ENCODE measurements around the gene SLC25A4. TPM values are rescaled to one million over a fixed set of nuclear protein-coding genes. Genes with fewer than 3 reads are reported as not detected.
"Not testable (repeated sequence)": the region's sequence is repeated elsewhere in the genome, so short reads cannot be mapped to it uniquely, and the experiment has no call there.

The SLC25A4 gene
- total RNA-seq, 2 donors from 2014 or later = 35.0 to 44.6 TPM

DNA sequence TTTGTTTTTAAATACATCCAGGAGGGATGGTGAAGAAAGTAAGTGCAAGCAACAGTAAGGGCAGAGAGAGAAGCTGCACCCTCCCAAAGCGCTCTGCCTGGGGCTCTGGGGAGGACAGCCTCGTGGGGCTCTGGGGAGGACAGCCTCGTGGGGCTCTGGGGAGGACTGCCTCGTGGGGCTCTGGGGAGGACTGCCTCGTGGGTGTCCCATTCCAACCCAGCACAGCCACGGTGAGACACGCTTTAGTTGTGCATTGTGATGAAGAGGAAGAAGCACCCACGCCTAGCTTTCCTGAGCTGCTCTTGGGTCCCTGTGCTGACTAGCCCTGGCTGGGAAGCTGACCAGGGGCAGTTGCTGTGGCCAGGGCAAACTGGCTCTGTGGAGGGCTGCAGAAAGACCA lies 43.1 kb upstream of the SLC25A4 start:
- intact Hi-C loops (cut with DNase I) = loop anchor here (5.0 kb wide), 1 partner anchor 58 kb away; no protein-coding TSS in a partner anchor
- no peak overlapping the region for H3K9ac ChIP-seq (ENCODE audit: low read depth in 2 of 2, low read length in 2 of 2)
- H3K27me3 ChIP-seq = no peaks in the 10 kb centered on the region
- TF ChIP-seq, protein P1, sequence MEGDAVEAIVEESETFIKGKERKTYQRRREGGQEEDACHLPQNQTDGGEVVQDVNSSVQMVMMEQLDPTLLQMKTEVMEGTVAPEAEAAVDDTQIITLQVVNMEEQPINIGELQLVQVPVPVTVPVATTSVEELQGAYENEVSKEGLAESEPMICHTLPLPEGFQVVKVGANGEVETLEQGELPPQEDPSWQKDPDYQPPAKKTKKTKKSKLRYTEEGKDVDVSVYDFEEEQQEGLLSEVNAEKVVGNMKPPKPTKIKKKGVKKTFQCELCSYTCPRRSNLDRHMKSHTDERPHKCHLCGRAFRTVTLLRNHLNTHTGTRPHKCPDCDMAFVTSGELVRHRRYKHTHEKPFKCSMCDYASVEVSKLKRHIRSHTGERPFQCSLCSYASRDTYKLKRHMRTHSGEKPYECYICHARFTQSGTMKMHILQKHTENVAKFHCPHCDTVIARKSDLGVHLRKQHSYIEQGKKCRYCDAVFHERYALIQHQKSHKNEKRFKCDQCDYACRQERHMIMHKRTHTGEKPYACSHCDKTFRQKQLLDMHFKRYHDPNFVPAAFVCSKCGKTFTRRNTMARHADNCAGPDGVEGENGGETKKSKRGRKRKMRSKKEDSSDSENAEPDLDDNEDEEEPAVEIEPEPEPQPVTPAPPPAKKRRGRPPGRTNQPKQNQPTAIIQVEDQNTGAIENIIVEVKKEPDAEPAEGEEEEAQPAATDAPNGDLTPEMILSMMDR (IDR thresholded peaks at IDR 0.05) = no peak
- H3K9me3 ChIP-seq = no peaks in the 10 kb centered on the region
- no peaks in the 10 kb centered on the region for H3K4me1 ChIP-seq
- no peak overlapping the region for H3K27ac ChIP-seq
- no peak for DNase-seq
- H3K4me3 ChIP-seq = no peak overlapping the region
- no peaks in the 10 kb centered on the region for H3K36me3 ChIP-seq

DNA sequence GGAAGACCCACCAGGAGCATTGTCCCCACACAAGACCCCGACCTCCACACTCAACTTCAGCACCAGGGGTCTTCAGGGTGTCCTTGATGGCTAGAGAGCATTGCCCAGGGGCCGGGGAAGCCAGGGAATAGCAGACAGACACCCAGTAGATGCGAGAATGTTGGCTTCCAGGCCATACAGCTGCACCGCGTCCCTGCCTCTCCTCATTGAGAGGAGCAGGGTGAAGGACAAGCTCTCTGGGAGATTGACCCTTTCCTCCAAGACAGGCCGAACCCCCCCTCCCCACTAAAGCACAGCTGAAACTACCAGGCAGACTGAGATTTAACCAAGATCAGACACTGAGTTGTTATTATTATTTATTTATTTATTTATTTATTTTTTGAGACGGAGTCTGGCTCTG lies 42.6 kb upstream of the SLC25A4 start:
- H3K27me3 ChIP-seq = no peaks in the 10 kb centered on the region
- intact Hi-C loops (cut with DNase I) = no loop called here
- DNase-seq = no peak
- H3K36me3 ChIP-seq = no peaks in the 10 kb centered on the region
- no peak overlapping the region for H3K9ac ChIP-seq (ENCODE audit: low read depth in 2 of 2, low read length in 2 of 2)
- no peak overlapping the region for H3K27ac ChIP-seq
- no peaks in the 10 kb centered on the region for H3K9me3 ChIP-seq
- no peak overlapping the region for H3K4me3 ChIP-seq
- H3K4me1 ChIP-seq = no peaks in the 10 kb centered on the region
- TF ChIP-seq, protein P1 (IDR thresholded peaks at IDR 0.05) = no peak

DNA sequence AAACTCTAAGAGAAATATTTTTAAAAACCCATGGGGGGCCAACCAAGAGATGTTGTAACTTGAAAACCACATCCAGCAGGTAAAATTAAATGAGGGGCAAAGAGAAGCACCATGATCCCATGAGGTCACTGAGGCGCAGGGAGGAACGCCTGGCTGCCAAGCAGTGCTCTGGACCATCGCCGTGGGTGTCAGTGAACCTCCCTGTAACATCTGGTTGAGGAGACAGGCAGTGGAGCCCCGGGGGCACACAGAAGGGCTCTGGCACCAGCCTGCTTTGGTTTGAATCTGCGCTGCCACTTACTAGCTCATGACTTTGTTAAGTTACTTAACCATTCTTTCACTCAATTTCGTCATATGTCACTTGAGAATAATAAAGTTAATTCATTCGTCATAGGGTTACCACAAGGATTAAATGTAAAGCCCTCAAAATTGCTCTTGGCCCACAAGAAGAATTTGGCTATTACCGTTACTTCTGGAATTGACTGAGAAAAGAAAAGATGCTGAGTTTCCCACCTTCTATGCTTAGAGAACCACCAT lies 41.6 kb upstream of the SLC25A4 start:
- Histone ChIP-seq H3K36me3 (no peaks in the 10 kb centered on the region), H3K4me3 (no peak overlapping the region), H3K27ac (no peak overlapping the region), H3K9me3 (no peaks in the 10 kb centered on the region), H3K4me1 (no peaks in the 10 kb centered on the region), H3K27me3 (no peaks in the 10 kb centered on the region), H3K9ac (ENCODE audit: low read depth in 2 of 2, low read length in 2 of 2) (no peak overlapping the region)
- no peak for DNase-seq
- intact Hi-C loops (cut with DNase I) = no loop called here
- TF ChIP-seq, protein P1 (IDR thresholded peaks at IDR 0.05) = no peak

DNA sequence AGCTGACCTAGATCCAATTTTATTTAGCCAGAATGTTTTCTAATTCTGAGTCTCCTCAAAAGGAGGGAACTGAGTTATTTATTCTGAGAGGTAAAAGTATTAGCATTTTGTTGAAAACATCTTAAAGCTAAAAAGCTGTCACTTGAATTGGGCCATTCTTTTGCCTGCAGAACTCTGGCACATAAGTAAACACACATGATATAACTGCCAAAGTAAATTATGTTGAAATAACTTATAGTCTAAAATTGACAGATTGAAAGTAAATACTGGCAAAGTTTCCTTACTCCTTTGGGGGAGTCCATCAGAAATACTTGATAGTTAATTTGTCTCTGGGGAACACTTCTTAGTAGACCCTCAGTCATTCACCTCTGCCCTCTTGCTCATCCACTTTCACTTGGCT lies 38.3 kb upstream of the SLC25A4 start:
- Histone ChIP-seq H3K9me3 (no peaks in the 10 kb centered on the region), H3K36me3 (no peaks in the 10 kb centered on the region), H3K4me1 (no peaks in the 10 kb centered on the region), H3K4me3 (no peak overlapping the region), H3K9ac (ENCODE audit: low read depth in 2 of 2, low read length in 2 of 2) (no peak overlapping the region), H3K27ac (no peak overlapping the region), H3K27me3 (no peaks in the 10 kb centered on the region)
- TF ChIP-seq, protein P1 (IDR thresholded peaks at IDR 0.05) = no peak
- intact Hi-C loops (cut with DNase I) = no loop called here
- no peak for DNase-seq

DNA sequence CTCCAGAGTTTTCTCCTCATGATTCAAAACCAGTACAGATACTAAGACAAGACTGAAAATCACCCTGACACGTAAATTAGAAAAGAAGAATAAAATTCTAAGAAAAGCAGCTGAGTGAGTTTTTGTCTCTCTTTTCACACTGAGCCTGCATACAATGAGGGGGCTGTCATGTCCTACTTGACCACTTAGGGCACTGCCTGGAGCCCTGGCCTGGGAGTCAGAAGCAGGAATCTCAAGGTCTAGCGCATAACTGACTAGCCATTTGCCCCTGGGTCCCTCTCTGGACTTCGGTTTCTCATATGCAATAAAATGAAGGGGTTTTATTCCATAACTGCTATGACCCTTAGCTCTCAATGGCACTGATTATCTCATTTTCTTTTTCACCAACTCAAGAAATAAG lies 36.7 kb upstream of the SLC25A4 start:
- Histone ChIP-seq H3K9ac (ENCODE audit: low read depth in 2 of 2, low read length in 2 of 2) (no peak overlapping the region), H3K27ac (no peak overlapping the region), H3K9me3 (no peaks in the 10 kb centered on the region), H3K27me3 (no peaks in the 10 kb centered on the region), H3K4me3 (no peak overlapping the region), H3K36me3 (no peaks in the 10 kb centered on the region), H3K4me1 (no peaks in the 10 kb centered on the region)
- TF ChIP-seq, protein P1 (IDR thresholded peaks at IDR 0.05) = no peak
- no peak for DNase-seq
- intact Hi-C loops (cut with DNase I) = no loop called here

DNA sequence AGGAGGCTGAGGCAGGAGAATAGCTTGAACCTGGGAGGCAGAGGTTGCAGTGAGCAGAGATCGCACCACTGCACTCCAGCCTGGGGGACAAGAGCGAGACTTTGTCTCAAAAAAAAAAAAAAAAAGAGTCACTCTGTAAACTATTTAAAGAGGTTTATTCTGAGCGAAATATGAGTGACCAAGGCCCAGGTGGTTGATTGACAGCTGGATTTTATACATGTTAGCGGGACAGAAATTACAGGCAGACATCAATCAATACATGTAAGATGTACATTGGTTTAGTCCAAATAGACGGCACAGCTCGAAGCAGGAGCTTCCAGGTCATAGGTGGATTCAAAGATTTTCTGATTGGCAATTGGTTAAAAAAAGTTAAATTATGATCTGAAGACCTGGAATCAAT lies 35.5 kb upstream of the SLC25A4 start:
- DNase-seq = not testable (repeated sequence)

More for the DNA sequence above, 35.5 kb upstream of the SLC25A4 start:
- H3K36me3 ChIP-seq; H3K9ac ChIP-seq (ENCODE audit: low read depth in 2 of 2, low read length in 2 of 2); H3K4me1 ChIP-seq; H3K27ac ChIP-seq; H3K27me3 ChIP-seq; H3K9me3 ChIP-seq; H3K4me3 ChIP-seq; intact Hi-C loops (cut with DNase I): not testable (repeated sequence)

Measured in colonic mucosa (tissue), 4 donors.